H9 (cell line): ENCODE measurements around the gene ATN1. TPM values are rescaled to one million over a fixed set of nuclear protein-coding genes. Genes with fewer than 3 reads are reported as not detected.
A peak's percentile ranks its signal among the peaks of the same experiment; 100 is the strongest.

ENCODE experiments used
- DNase-seq: peaks from one replicate; pipeline ENCODE4 v3.0.0-alpha.2; 2017
- H2AFZ ChIP-seq: one replicate; pipeline ENCODE4 v1.6.1; 2013; ENCODE audit warnings: mild to moderate bottlenecking, low read length, control low read depth, moderate library complexity
- H2AK5ac ChIP-seq: 2 replicates; pipeline ENCODE4 v1.6.1; 2013; ENCODE audit warnings: low read length, control low read depth, mixed read lengths; ENCODE audit not compliant: insufficient read length
- H2BK120ac ChIP-seq: one replicate; pipeline ENCODE4 v1.6.1; 2013; ENCODE audit warnings: low read depth, mild to moderate bottlenecking, low read length, control low read depth, inconsistent platforms; ENCODE audit not compliant: poor library complexity, severe bottlenecking
- H2BK12ac ChIP-seq: 2 replicates; pipeline ENCODE4 v1.6.1; 2013; ENCODE audit warnings: low read length, control low read depth, mixed read lengths, low read depth; ENCODE audit not compliant: insufficient read length
- H2BK15ac ChIP-seq: 2 replicates; pipeline ENCODE4 v1.6.1; 2013; ENCODE audit warnings: low read depth, low read length, control low read depth
- H2BK20ac ChIP-seq: one replicate; pipeline ENCODE4 v1.6.1; 2013; ENCODE audit warnings: low read depth, mild to moderate bottlenecking, low read length, control low read depth, inconsistent platforms; ENCODE audit not compliant: poor library complexity, severe bottlenecking
- H2BK5ac ChIP-seq: 2 replicates; pipeline ENCODE4 v1.6.1; 2013; ENCODE audit warnings: low read length, control low read depth, mixed read lengths; ENCODE audit not compliant: insufficient read length
- H3K14ac ChIP-seq: 2 replicates; pipeline ENCODE4 v1.6.1; 2013; ENCODE audit warnings: low read length, control low read depth; ENCODE audit not compliant: insufficient read depth
- H3K18ac ChIP-seq: 2 replicates; pipeline ENCODE4 v1.6.1; 2013; ENCODE audit warnings: low read depth, mild to moderate bottlenecking, mixed read lengths, low read length, control low read depth; ENCODE audit not compliant: insufficient read length
- H3K23ac ChIP-seq: 2 replicates; pipeline ENCODE4 v1.6.1; 2013; ENCODE audit warnings: low read length, control low read depth, mixed read lengths, low read depth; ENCODE audit not compliant: insufficient read length
- H3K23me2 ChIP-seq: 2 replicates; pipeline ENCODE4 v1.6.1; 2013; ENCODE audit warnings: low read depth, mild to moderate bottlenecking, mixed read lengths, low read length, control low read depth; ENCODE audit not compliant: insufficient read length, poor library complexity, severe bottlenecking
- H3K27ac ChIP-seq: 2 replicates; pipeline ENCODE4 v1.5.1; 2013; ENCODE audit warnings: low read length, control low read depth, mixed read lengths, low read depth; ENCODE audit not compliant: insufficient read length
- H3K27me3 ChIP-seq: 2 replicates; pipeline ENCODE4 v1.6.1; 2013; ENCODE audit warnings: low read length, control low read depth, inconsistent platforms; ENCODE audit not compliant: insufficient read depth
- H3K4ac ChIP-seq: 2 replicates; pipeline ENCODE4 v1.6.1; 2013; ENCODE audit warnings: low read depth, mild to moderate bottlenecking, control low read depth, inconsistent platforms, low read length, moderate library complexity
- H3K4me1 ChIP-seq: 2 replicates; pipeline ENCODE4 v1.6.1; 2013; ENCODE audit warnings: low read length, control low read depth, inconsistent platforms; ENCODE audit not compliant: insufficient read depth
- H3K4me2 ChIP-seq: 2 replicates; pipeline ENCODE4 v1.6.1; 2013; ENCODE audit warnings: low read length, control low read depth, mixed read lengths; ENCODE audit not compliant: insufficient read length, insufficient read depth
- H3K56ac ChIP-seq: 2 replicates; pipeline ENCODE4 v1.6.1; 2013; ENCODE audit warnings: low read depth, mild to moderate bottlenecking, mixed read lengths, low read length, control low read depth; ENCODE audit not compliant: insufficient read length
- H3K79me1 ChIP-seq: 2 replicates; pipeline ENCODE4 v1.6.1; 2013; ENCODE audit warnings: low read depth, mild to moderate bottlenecking, moderate library complexity, low read length, control low read depth, inconsistent platforms; ENCODE audit not compliant: insufficient read depth, poor library complexity, severe bottlenecking
- H3K79me2 ChIP-seq: 2 replicates; pipeline ENCODE4 v1.6.1; 2013; ENCODE audit warnings: low read length, control low read depth, inconsistent platforms; ENCODE audit not compliant: insufficient read depth
- H3K9ac ChIP-seq: 2 replicates; pipeline ENCODE4 v1.6.1; 2013; ENCODE audit warnings: low read length, control low read depth, mixed read lengths; ENCODE audit not compliant: insufficient read length; ENCODE audit errors: extremely low read depth
- H3K9me3 ChIP-seq: one replicate; pipeline ENCODE4 v1.6.1; 2013; ENCODE audit warnings: low read depth, low read length, inconsistent platforms; ENCODE audit not compliant: control insufficient read depth
- H3T11ph ChIP-seq: one replicate; pipeline ENCODE4 v1.6.1; 2013; ENCODE audit warnings: mild to moderate bottlenecking, low read length, control low read depth, inconsistent platforms
- H4K20me1 ChIP-seq: one replicate; pipeline ENCODE4 v1.6.1; 2013; ENCODE audit not compliant: control insufficient read depth, insufficient read length, insufficient read depth
- H4K5ac ChIP-seq: 2 replicates; pipeline ENCODE4 v1.6.1; 2013; ENCODE audit warnings: low read depth, mild to moderate bottlenecking, mixed read lengths, low read length, control low read depth; ENCODE audit not compliant: insufficient read length
- H4K8ac ChIP-seq: replicated peaks from 2 replicates; pipeline ENCODE4 v1.6.1; 2013; ENCODE audit warnings: low read length, control low read depth, mixed read lengths, low read depth; ENCODE audit not compliant: insufficient read length
- H4K91ac ChIP-seq: 2 replicates; pipeline ENCODE4 v1.6.1; 2013; ENCODE audit warnings: low read depth, mild to moderate bottlenecking, moderate library complexity, mixed read lengths, low read length, control low read depth; ENCODE audit not compliant: insufficient read length
- H3K27ac Mint-ChIP-seq, 3 experiments: 2 replicates in 2 of 3; 3 replicates in 1 of 3; pipeline ENCODE4 v1.8.0; 2020 to 2021; ENCODE audit warnings: mixed read lengths in 3 of 3, mild to moderate bottlenecking in 1 of 3, moderate library complexity in 1 of 3
- H3K27me3 Mint-ChIP-seq: 2 replicates; pipeline ENCODE4 v1.8.0; 2021; ENCODE audit warnings: low read depth, mild to moderate bottlenecking, moderate library complexity, mixed read lengths
- H3K36me3 Mint-ChIP-seq, 3 experiments: 2 replicates in 2 of 3; 3 replicates in 1 of 3; pipeline ENCODE4 v1.8.0; 2020 to 2021; ENCODE audit warnings: low read depth in 3 of 3, mixed read lengths in 3 of 3; ENCODE audit not compliant: insufficient read depth in 1 of 3
- H3K4me1 Mint-ChIP-seq, 2 experiments: 2 replicates each; pipeline ENCODE4 v1.8.0; 2020; ENCODE audit warnings: mixed read lengths in 2 of 2
- H3K4me3 Mint-ChIP-seq, 2 experiments: 2 replicates in 1 of 2; 3 replicates in 1 of 2; pipeline ENCODE4 v1.8.0; 2020 to 2021; ENCODE audit warnings: mild to moderate bottlenecking in 2 of 2, mixed read lengths in 2 of 2, moderate library complexity in 1 of 2
- H3K9me3 Mint-ChIP-seq, 2 experiments: 2 replicates in 1 of 2; 3 replicates in 1 of 2; pipeline ENCODE4 v1.8.0; 2020; ENCODE audit warnings: mild to moderate bottlenecking in 2 of 2, mixed read lengths in 2 of 2, moderate library complexity in 1 of 2
- CTCF ChIP-seq: fragments of 200-600 bp; sonication (generic); conservative IDR thresholded peaks from 3 replicates; pipeline ENCODE4 v1.8.0; 2021; ENCODE audit warnings: antibody characterized with exemption, mild to moderate bottlenecking
- WGBS: extraction: QIAGEN DNeasy Blood & Tissue Kit; methylation state at CpG from one replicate; pipeline ENCODE4 v1.1.7; 2013; ENCODE audit warnings: missing lambda C conversion rate, low lambda C conversion rate, mixed read lengths; ENCODE audit not compliant: insufficient read length; ENCODE audit errors: extremely low coverage; 5-methylcytosine and 5-hydroxymethylcytosine counted together
- total RNA-seq: library from RNA; stranded (reverse); gene quantifications from 2 replicates; pipeline ENCODE4 v1.2.1, GENCODE V29; 2021

ATN1 gene
- total RNA-seq, 1 experiment from 2014 or later = 103 TPM

GRCh38 chr12:6965714-6966113 lies 38.0 kb downstream of the ATN1 start:
- Histone ChIP-seq H3K79me2 (peaks cover 9% of the 10 kb centered on the region; the same call in 1 of the 2 replicates), H2AK5ac (no peak overlapping the region), H3K14ac (no peak overlapping the region), H3K27me3 (no peaks in the 10 kb centered on the region), H4K8ac (no peak overlapping the region), H3K9me3 (no peaks in the 10 kb centered on the region), H3K79me1 (peaks cover 7% of the 10 kb centered on the region), H3K4me2 (no peak overlapping the region), H2BK12ac (no peak overlapping the region), H2BK15ac (no peak overlapping the region), H4K5ac (no peak overlapping the region), H4K20me1 (peaks cover 2% of the 10 kb centered on the region), H3K4me1 (peaks cover 6% of the 10 kb centered on the region; the same call in 1 of the 2 replicates), H3K23ac (no peak overlapping the region), H3K18ac (no peak overlapping the region), H3T11ph (no peak overlapping the region), H3K23me2 (peaks cover 20% of the 10 kb centered on the region), H3K4ac (no peak overlapping the region), H4K91ac (no peak overlapping the region), H3K27ac (no peak overlapping the region), H3K56ac (no peak overlapping the region), H2BK120ac (no peak overlapping the region), H3K9ac (no peak overlapping the region), H2AFZ (no peak overlapping the region), H2BK20ac (no peak overlapping the region), H2BK5ac (no peak overlapping the region)
- WGBS = no CpG with 5 or more reads among the region's 4 CpGs
- H3K9me3 Mint-ChIP-seq = no peaks in the 10 kb centered on the region; a peak in 2 of 5 replicates
- DNase-seq = no peak
- H3K27me3 Mint-ChIP-seq = no peaks in the 10 kb centered on the region
- H3K4me1 Mint-ChIP-seq = peaks cover 45 to 61% of the 10 kb centered on the region in 2 experiments
- H3K4me3 Mint-ChIP-seq = peak overlapping the region; percentile 1 to 39; a peak in 3 of 5 replicates
- TF ChIP-seq CTCF = no peak
- H3K27ac Mint-ChIP-seq = peak overlapping the region in 2 of 3 experiments; percentile 92; a peak in 3 of 7 replicates
- peaks cover 39 to 59% (median 46%) of the 10 kb centered on the region in 3 experiments for H3K36me3 Mint-ChIP-seq
